ENCODE measurements around the gene CTCFL.

Gene CTCFL

GRCh38 chr20:57460781-57461465 lies 64.0 kb downstream of the CTCFL start:
- no peak for DNase-seq

- no peak for DNase-seq
Measured at GRCh38 chr20:57459897-57460296, 65.0 kb downstream of the CTCFL start.

GRCh38 chr20:57459278-57459677 lies 65.7 kb downstream of the CTCFL start:
- no peak for DNase-seq

- no peak for DNase-seq
Measured at GRCh38 chr20:57458400-57459160, 66.4 kb downstream of the CTCFL start.

DNA sequence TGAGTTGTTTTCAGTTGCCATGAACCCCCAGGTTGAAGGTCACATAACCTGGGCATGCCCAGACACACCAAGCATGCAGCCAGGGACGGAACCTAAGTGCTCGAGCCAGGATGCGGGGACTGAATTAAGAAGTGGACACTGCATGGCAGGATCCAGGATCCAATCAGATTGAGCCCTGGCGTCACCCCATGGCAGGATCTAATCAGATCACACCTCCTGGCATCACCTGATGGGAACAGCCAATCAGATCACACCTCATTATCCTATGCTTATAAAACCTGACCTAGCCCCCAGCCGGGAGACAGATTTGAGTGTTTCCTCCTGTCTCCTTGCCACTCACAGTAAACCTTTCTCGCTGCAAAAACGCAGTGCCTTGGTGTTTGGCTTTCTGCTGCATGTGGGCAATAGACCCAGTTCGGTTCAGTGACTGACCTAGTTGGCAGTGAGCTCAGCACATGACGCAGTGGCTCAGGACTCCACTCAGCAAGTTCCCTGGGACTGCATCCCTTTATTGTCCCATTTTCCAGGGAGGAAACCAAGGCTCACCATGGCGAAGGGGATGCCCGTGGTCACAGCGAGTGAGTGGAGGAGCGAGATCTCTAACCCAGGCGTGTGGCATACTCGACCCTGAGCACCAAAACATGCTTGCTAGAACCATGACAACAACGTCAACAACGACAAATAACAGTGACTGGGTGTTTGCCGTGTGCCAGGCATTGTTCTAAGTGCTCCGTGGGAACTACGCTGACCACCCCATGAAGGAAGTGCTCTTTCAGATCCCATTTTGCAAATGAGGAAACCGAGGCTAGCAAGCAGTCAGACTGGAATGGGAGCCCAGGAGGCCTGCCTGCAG lies 67.5 kb downstream of the CTCFL start:
- no peak for DNase-seq

DNA sequence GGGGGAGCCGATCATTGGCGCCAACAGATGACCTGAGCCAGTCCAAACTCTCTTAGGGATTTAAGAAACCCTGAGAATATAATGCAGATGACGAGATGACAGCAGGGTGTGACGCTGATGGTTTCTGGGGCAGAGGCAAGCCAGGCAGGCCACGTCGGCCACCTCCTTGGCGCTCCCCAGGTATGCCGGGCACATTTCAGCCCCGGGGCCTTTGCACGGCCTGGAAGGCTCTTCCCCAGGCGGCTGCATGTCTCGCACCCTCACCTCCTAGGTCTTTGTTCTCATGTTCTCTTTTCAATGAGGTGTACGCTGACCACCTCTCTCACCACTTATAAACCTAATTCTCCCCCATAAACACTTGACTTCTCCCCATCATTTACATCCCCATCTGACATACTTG lies 68.8 kb downstream of the CTCFL start:
- no peak for DNase-seq

DNA sequence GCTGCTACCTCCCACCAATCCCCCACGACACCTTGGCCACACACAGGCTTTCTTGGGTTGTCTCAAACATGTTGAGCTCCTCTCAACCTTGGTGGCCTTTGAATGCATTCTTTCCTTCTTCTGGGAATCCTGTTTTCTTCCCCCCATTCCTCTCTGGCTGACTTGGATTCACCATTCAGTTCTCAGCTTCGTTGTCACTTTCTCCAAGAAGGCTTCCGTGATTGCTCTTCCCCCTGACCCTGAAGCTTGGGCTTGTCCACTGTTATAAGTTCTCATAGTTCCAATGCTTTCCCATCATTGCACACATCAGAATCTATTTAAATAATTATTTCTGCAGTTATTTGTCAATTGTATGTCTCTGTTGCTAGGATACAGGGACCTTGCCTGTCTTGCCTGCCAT lies 69.6 kb downstream of the CTCFL start:
- DNase-seq: no peak

- DNase-seq: no peak
Measured at GRCh38 chr20:57451795-57452661, 72.9 kb downstream of the CTCFL start.

GRCh38 chr20:57451431-57451794 lies 73.5 kb downstream of the CTCFL start:
- no peak for DNase-seq

GRCh38 chr20:57450931-57451330 lies 74.0 kb downstream of the CTCFL start:
- DNase-seq: no peak

DNA sequence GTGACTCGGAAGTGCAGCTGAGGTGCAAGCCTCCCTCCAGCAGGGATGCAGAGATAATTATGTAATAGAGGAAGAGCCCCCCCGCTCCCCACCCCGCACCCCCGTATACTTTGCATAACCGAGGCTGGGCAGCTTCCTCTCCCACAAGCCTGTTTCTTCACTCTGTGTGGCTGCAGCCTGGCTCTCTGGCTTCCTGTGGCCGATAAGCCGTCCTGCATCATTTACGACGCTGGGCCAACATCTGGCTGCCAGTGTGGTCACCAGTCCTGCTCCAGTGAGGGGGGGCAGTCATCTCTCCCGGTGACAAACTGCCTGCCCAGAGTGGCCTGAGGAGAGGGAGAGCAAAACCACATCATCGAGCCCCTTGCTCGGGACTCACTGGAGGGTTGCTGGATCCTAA lies 74.5 kb downstream of the CTCFL start:
- DNase-seq: no peak

DNA sequence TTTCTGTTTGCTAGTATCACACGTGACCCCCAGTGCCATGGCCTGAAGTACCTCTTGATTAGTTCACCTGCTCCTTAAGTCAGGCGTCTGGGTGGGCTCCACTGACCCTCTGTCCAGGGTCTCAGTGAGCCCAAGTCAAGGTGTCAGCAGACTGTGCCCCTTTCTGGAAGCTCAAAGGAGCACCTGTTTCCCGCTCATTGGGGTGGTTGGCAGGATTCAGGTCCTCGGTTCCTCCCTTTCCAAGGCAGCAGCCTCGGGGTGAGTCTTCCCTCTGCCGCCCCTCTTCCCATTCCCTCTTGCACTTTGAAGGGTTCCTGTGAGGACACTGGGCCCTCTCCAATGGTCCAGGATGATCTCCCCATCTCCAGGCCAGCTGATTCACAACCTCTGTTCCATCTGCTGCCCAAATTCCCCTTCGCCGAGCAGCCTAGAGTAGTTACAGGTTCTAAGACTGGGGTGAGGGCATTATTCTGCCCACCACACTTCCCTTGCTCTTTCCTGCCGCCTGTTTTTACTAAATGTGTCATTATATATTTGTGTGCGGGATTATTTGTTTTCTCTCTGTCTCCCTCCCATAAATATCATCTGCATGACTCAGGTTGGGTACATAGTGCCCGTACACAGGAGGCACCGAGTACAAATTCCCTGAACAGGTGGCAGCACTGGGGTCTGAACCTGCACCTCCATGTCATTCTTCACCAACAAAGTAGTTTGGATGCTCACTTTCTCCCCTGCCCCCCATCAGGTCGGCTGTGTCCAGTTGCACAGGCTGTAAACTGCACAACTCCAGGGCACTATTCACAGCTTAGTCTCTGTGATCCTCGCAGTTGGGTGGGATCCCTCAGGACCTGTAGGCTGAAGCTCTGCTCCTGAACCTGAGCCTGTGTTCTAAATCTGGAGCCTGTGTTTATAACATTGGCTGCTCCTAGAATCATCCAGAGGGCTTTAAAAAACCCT lies 75.3 kb downstream of the CTCFL start:
- no peak for DNase-seq

DNA sequence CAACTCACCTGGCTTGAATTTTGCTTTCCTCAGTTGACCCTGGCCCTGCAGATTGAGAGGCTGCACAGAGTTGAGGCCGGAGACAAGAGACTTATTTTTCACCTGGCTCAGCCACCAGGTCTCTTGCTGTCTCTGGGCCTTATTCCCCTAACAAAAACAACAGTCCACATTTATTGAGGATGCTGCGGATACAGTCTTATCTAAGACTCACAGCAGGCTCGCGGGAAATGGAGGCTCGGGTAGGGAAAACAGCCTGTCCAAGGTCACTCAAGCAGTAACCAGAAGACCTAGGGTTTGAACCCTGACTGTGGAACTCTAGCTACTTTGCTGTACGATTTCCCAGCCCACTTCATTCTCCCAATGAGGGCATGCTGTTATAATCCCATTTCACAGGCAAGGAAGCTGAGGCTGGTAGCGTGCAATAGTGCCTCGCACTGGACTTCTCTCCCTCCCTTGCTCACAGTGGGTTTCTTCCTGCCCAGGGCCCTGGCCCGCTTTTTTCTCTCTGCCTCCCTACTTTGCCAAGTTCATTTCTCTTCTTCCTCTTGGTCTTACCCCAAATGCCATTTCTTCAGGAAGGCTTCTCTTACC lies 76.1 kb downstream of the CTCFL start:
- no peak for DNase-seq

All from activated T-cell treated with anti-CD3 and anti-CD28 coated beads for 4 hours (primary cell).